ENCODE results near the gene MGME1.

GRCh38 chr20:17976305-17976704 lies 7.5 kb downstream of the MGME1 start:
- TF ChIP-seq CTCF (IDR thresholded peaks at IDR 0.05; ENCODE audit: insufficient read depth, low read depth, low read length) (no peak), EZH2 (IDR thresholded peaks at IDR 0.05; ENCODE audit: insufficient read depth, low read length) (no peak)
